Sigmoid colon (tissue), 7 donors: Measurements from ENCODE around the gene RNF157. TPM values are rescaled to one million over a fixed set of nuclear protein-coding genes. Genes with fewer than 3 reads are reported as not detected.

Source experiments
- DNase-seq: peaks from one replicate; pipeline ENCODE4 v3.0.0-alpha.2; 2019
- H3K27ac ChIP-seq, 4 donors: fragments of 200-600 bp; sonication (generic); one replicate each; pipeline ENCODE4 v1.5.1; 2016 to 2019; ENCODE audit warnings: mild to moderate bottlenecking in 1 of 4
- H3K27me3 ChIP-seq, 3 donors: fragments of 200-600 bp; sonication (generic); one replicate each; pipeline ENCODE4 v1.5.1; 2019; ENCODE audit warnings: mild to moderate bottlenecking in 1 of 3
- H3K36me3 ChIP-seq, 4 donors: fragments of 200-600 bp; sonication (generic); one replicate each; pipeline ENCODE4 v1.5.1; 2016 to 2019
- H3K4me1 ChIP-seq, 4 donors: fragments of 200-600 bp; sonication (generic); one replicate each; pipeline ENCODE4 v1.5.1; 2017 to 2019
- H3K4me3 ChIP-seq, 4 donors: fragments of 200-600 bp; sonication (generic); one replicate each; pipeline ENCODE4 v1.5.1; 2017 to 2019; ENCODE audit warnings: mild to moderate bottlenecking in 2 of 4, moderate library complexity in 1 of 4
- H3K9me3 ChIP-seq, 4 donors: fragments of 200-600 bp in 3 of 4; sonication (generic) in 3 of 4; one replicate each; pipeline versions ENCODE4 v1.5.1 to v1.6.1; 2013 to 2019
- CTCF ChIP-seq, 4 experiments: fragments of 450-650 bp in 3 of 4; fragments of 200-600 bp in 1 of 4; IDR thresholded peaks; one replicate each; pipeline ENCODE4 v1.5.1; 2016 to 2019; ENCODE audit warnings: antibody characterized with exemption in 4 of 4, mild to moderate bottlenecking in 3 of 4, moderate library complexity in 2 of 4
- EP300 ChIP-seq, 4 donors: sonication (generic); formaldehyde crosslinking; IDR thresholded peaks; one replicate each; pipeline ENCODE4 v1.6.1; 2017; ENCODE audit warnings: antibody characterized with exemption in 4 of 4
- POLR2A ChIP-seq, 2 donors: fragments of 450-650 bp; IDR thresholded peaks; one replicate each; pipeline ENCODE4 v1.6.1; 2016; ENCODE audit warnings: antibody characterized with exemption in 2 of 2, mild to moderate bottlenecking in 2 of 2, moderate library complexity in 2 of 2
- POLR2AphosphoS5 ChIP-seq, 4 donors: sonication (generic); formaldehyde crosslinking; IDR thresholded peaks; one replicate each; pipeline ENCODE4 v1.6.1; 2017; ENCODE audit warnings: antibody characterized with exemption in 4 of 4
- WGBS, 2 donors: extraction: QIAGEN DNeasy Blood & Tissue Kit; methylation state at CpG; one replicate each; pipeline ENCODE4 v1.1.7; 2013; 5-methylcytosine and 5-hydroxymethylcytosine counted together
- intact Hi-C: fragments of 100-400 bp; cut with DNase I; formaldehyde crosslinking; loops from one replicate; pipeline ENCODE4 v1.15.1; 2023
- polyA plus RNA-seq, 3 donors: library from polyadenylated mRNA; stranded (reverse); fragments of 200-250 nt; gene quantifications; one replicate each; pipeline ENCODE4 v1.2.3, GENCODE V29; 2013
- total RNA-seq, 4 donors: library from RNA; depleted of rRNA; stranded (reverse); fragments of >200 nt; gene quantifications; one replicate each; pipeline ENCODE4 v1.1.0, GENCODE V29; 2016
- donor health status: healthy with polysubstance abuse.
- donor health status: Bipolar disorder and iron deficiency.
- donor health status: healthy.

The RNF157 gene
- total and polyA plus RNA-seq, 7 donors: 3.1 to 29.5 (median 6.0) TPM

- Histone ChIP-seq H3K4me3 (no peak overlapping the region), H3K9me3 (no peaks in the 10 kb centered on the region), H3K4me1 (peaks cover 0 to 2% (median 0%) of the 10 kb centered on the region in 4 donors), H3K27ac (no peak overlapping the region), H3K27me3 (peaks cover 25 to 71% (median 63%) of the 10 kb centered on the region in 3 donors), H3K36me3 (no peaks in the 10 kb centered on the region)
- TF ChIP-seq EP300 (IDR thresholded peaks at IDR 0.05) (no peak), CTCF (IDR thresholded peaks at IDR 0.05) (no peak), POLR2A (IDR thresholded peaks at IDR 0.05) (no peak), POLR2AphosphoS5 (IDR thresholded peaks at IDR 0.05) (no peak)
- peak; percentile 60 for DNase-seq
- intact Hi-C loops: no loop called here
- WGBS, 2 donors: 30 to 60% methylated on average over 21 of the region's 21 CpGs
Measured at GRCh38 chr17:76132574-76133338, 107.5 kb downstream of the RNF157 start.

- H3K4me3 ChIP-seq: no peak overlapping the region
- no peak for TF ChIP-seq EP300 (IDR thresholded peaks at IDR 0.05)
- TF ChIP-seq POLR2A (IDR thresholded peaks at IDR 0.05): no peak
- TF ChIP-seq POLR2AphosphoS5 (IDR thresholded peaks at IDR 0.05): no peak
- TF ChIP-seq CTCF (IDR thresholded peaks at IDR 0.05): no peak
- H3K4me1 ChIP-seq: no peaks in the 10 kb centered on the region
- 67 to 78% methylated on average over 21 of the region's 21 CpGs for WGBS, 2 donors
- intact Hi-C loops: no loop called here
- no peaks in the 10 kb centered on the region for H3K36me3 ChIP-seq
- no peaks in the 10 kb centered on the region for H3K9me3 ChIP-seq
- no peak overlapping the region for H3K27ac ChIP-seq
- peaks cover 17 to 63% (median 55%) of the 10 kb centered on the region in 3 donors for H3K27me3 ChIP-seq
- no peak for DNase-seq
Measured at GRCh38 chr17:76131692-76132573, 108.4 kb downstream of the RNF157 start.

GRCh38 chr17:76131051-76131691 is 109.1 kb downstream of the RNF157 start:
- no peak for DNase-seq
- no peak for TF ChIP-seq CTCF (IDR thresholded peaks at IDR 0.05)
- TF ChIP-seq EP300 (IDR thresholded peaks at IDR 0.05): no peak
- no peak for TF ChIP-seq POLR2A (IDR thresholded peaks at IDR 0.05)
- TF ChIP-seq POLR2AphosphoS5 (IDR thresholded peaks at IDR 0.05): no peak
- no peaks in the 10 kb centered on the region for H3K36me3 ChIP-seq
- no peak overlapping the region for H3K4me3 ChIP-seq
- no peaks in the 10 kb centered on the region for H3K9me3 ChIP-seq
- no peak overlapping the region for H3K27ac ChIP-seq
- 83 to 88% methylated on average over 21 of the region's 21 CpGs for WGBS, 2 donors
- intact Hi-C loops: no loop called here
- H3K4me1 ChIP-seq: no peaks in the 10 kb centered on the region
- peaks cover 12 to 55% (median 47%) of the 10 kb centered on the region in 3 donors for H3K27me3 ChIP-seq

- H3K4me3 ChIP-seq: no peak overlapping the region
- 60 to 87% methylated on average over 13 of the region's 13 CpGs for WGBS, 2 donors
- no peaks in the 10 kb centered on the region for H3K4me1 ChIP-seq
- no peak for DNase-seq
- peaks cover 9 to 48% (median 40%) of the 10 kb centered on the region in 3 donors for H3K27me3 ChIP-seq
- TF ChIP-seq POLR2AphosphoS5 (IDR thresholded peaks at IDR 0.05): no peak
- TF ChIP-seq EP300 (IDR thresholded peaks at IDR 0.05): no peak
- no peaks in the 10 kb centered on the region for H3K36me3 ChIP-seq
- H3K27ac ChIP-seq: no peak overlapping the region
- intact Hi-C loops: no loop called here
- H3K9me3 ChIP-seq: no peaks in the 10 kb centered on the region
Measured at GRCh38 chr17:76130473-76130872, 109.8 kb downstream of the RNF157 start.
